ENCODE data around the gene BPI.
"Not testable (repeated sequence)": the region's sequence is repeated elsewhere in the genome, so short reads cannot be mapped to it uniquely, and the experiment has no call there.

DNA sequence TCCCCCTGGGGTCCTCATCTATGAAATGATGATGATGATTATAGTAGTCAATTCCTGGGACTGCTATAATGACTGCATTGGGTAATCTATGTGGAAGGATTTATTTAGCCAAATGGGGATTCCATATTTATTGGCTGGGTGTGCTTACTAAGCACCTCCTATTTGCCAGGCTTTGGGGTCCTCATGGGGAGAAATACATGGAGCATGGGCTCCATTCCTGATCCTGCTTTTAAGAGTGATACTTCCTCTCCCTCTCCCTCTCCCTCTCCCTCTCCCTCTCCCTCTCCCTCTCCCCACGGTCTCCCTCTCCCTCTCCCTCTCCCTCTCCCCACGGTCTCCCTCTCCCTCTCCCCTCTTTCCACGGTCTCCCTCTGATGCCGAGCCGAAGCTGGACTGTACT, 73.9 kb downstream of the BPI start:
- TF ChIP-seq, protein P1, sequence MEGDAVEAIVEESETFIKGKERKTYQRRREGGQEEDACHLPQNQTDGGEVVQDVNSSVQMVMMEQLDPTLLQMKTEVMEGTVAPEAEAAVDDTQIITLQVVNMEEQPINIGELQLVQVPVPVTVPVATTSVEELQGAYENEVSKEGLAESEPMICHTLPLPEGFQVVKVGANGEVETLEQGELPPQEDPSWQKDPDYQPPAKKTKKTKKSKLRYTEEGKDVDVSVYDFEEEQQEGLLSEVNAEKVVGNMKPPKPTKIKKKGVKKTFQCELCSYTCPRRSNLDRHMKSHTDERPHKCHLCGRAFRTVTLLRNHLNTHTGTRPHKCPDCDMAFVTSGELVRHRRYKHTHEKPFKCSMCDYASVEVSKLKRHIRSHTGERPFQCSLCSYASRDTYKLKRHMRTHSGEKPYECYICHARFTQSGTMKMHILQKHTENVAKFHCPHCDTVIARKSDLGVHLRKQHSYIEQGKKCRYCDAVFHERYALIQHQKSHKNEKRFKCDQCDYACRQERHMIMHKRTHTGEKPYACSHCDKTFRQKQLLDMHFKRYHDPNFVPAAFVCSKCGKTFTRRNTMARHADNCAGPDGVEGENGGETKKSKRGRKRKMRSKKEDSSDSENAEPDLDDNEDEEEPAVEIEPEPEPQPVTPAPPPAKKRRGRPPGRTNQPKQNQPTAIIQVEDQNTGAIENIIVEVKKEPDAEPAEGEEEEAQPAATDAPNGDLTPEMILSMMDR (IDR thresholded peaks at IDR 0.05; ENCODE audit: low read depth, low read length): not testable (repeated sequence)
- TF ChIP-seq EZH2phosphoT487 (IDR thresholded peaks at IDR 0.05; ENCODE audit: low read depth): not testable (repeated sequence)
